Thyroid gland (tissue), 4 donors: ENCODE measurements around the gene ATP6V0D1.

Experiments
- CTCF ChIP-seq, 6 experiments: fragments of 200-600 bp in 3 of 6; fragments of 450-650 bp in 3 of 6; sonication (generic) in 3 of 6; IDR thresholded peaks; one replicate each; pipeline ENCODE4 v1.5.1; 2016 to 2019; ENCODE audit warnings: antibody characterized with exemption in 6 of 6, mild to moderate bottlenecking in 2 of 6, inconsistent platforms in 1 of 6, moderate library complexity in 1 of 6
- POLR2A ChIP-seq, 2 donors: fragments of 450-650 bp; IDR thresholded peaks; one replicate each; pipeline ENCODE4 v1.6.1; 2017; ENCODE audit warnings: antibody characterized with exemption in 2 of 2, mild to moderate bottlenecking in 2 of 2, moderate library complexity in 1 of 2

- no peak for TF ChIP-seq CTCF (IDR thresholded peaks at IDR 0.05)
- TF ChIP-seq POLR2A (IDR thresholded peaks at IDR 0.05), result no peak
Observed at GRCh38 chr16:67423015-67423414, 57.9 kb downstream of the ATP6V0D1 start.
